ENCODE measurements around the gene RNASE3.
"Not testable (repeated sequence)": the region's sequence is repeated elsewhere in the genome, so short reads cannot be mapped to it uniquely, and the experiment has no call there.

RNASE3 gene

DNA sequence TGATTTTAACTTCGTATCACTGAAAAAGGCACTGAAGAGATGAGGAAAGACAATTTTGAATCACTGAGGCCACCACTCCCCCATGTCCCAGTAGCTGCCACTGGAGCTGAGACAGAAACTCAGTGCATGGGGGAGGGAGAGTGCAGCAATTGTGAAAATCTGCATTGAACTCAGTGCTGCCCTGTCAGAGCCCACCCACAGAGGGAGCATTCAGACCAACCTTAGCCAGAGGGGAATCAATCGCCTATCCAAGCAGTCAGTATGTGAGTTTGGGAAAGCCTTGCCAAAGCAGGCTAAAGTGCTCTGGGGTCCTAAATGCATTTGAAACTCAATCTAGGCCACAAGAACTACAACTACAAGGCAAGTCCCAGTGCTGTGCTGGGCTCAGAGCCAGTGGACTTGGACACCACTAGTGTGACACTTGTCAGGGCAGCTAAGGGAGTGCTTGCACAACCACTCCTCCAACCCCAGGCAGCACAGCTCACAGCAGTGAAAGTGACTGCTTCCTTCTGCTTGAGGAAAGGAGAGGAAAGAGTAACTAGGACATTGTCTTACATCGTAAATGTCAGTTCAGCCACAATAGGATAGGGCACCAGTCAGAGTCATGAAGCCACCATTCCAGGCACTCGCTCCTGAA, 13.3 kb downstream of the RNASE3 start:
- TF ChIP-seq CTCF (IDR thresholded peaks at IDR 0.05; ENCODE audit: low read depth, low read length) = no peak
- H3K4me3 ChIP-seq (ENCODE audit: low read depth, low read length) = no peak overlapping the region

DNA sequence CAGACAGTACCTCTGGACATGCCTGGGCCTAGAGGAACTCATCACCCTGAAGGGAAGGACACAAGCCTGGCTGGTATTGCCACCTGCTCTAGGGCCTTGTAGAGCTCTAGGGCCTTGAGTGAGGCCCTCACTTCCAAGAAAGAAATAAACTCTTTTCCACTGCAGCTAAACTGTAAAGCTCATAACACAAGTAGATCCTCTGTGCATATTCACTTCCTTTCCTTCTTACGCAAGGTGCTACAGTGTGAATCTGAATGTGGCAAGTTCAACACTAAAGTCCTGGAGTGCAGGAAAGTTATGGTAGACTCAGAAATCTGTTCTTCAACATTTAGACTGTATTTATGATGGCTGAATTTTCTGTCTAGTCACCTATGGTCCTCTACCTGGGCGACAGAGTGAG, 14.5 kb downstream of the RNASE3 start:
- no peak overlapping the region for H3K4me3 ChIP-seq (ENCODE audit: low read depth, low read length)
- TF ChIP-seq CTCF (IDR thresholded peaks at IDR 0.05; ENCODE audit: low read depth, low read length) = no peak

DNA sequence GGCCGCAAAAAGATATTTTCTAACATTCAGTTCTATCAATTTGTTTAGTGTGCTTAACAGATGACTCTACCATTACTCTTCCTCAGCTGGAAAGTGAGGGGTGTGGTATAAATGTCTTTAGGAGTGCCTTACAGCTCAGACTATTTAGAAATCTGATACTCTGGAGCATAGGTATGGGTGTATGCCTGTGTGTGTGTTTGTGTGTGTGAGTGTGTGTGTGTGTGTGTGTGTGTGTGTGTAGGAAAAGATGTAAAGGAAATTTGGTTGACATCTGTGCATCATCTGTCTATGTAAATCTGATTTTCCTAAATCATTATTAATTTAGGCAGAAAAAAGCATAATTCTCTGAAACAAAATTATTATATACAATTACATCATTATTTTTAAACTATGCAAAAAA, 16.0 kb downstream of the RNASE3 start:
- TF ChIP-seq CTCF (IDR thresholded peaks at IDR 0.05; ENCODE audit: low read depth, low read length) = no peak
- no peak overlapping the region for H3K4me3 ChIP-seq (ENCODE audit: low read depth, low read length)

GRCh38 chr14:20910822-20911221, 19.6 kb downstream of the RNASE3 start:
- H3K4me3 ChIP-seq (ENCODE audit: low read depth, low read length) = not testable (repeated sequence)

GRCh38 chr14:20919038-20919756, 28.0 kb downstream of the RNASE3 start:
- not testable (repeated sequence) for H3K4me3 ChIP-seq (ENCODE audit: low read depth, low read length)

- not testable (repeated sequence) for H3K4me3 ChIP-seq (ENCODE audit: low read depth, low read length)
These were observed 32.6 kb downstream of the RNASE3 start for GRCh38 chr14:20923766-20924297.

DNA sequence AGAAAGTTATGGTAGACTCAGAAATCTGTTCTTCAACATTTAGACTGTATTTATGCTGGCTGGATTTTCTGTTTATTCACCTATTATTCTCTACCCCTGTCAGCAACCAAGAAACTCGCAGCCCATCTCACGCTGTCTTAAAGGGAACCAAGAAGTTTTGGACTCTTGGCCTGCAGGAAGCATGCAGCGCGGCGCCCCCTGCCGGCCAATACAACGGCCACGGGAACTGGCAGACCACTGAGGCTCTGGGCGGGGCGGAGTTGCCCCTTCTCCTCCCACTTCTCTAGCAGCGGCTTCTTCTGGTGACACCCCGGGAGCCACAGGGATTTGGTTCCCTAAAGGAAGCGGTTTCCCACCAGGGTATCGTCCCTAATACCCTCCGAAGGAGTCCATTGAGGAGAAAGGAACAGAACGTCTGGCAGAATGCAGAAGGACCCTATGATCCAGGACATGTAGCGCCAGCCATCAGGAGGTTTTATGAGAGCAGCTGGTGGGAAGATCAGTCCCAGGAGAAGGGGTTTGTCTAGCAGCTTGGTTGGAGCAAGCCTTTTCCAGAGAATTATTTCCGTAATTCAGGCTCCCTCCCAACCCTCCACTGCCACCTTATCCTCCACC, 43.1 kb downstream of the RNASE3 start:
- TF ChIP-seq CTCF (IDR thresholded peaks at IDR 0.05; ENCODE audit: low read depth, low read length) = peak; percentile 58
- H3K4me3 ChIP-seq (ENCODE audit: low read depth, low read length) = no peak overlapping the region

- no peak overlapping the region for H3K4me3 ChIP-seq (ENCODE audit: low read depth, low read length)
- no peak for TF ChIP-seq CTCF (IDR thresholded peaks at IDR 0.05; ENCODE audit: low read depth, low read length)
These were observed 44.3 kb downstream of the RNASE3 start for GRCh38 chr14:20935303-20935984.
